NCI-H446 treated with DMSO at 0.1 percent for 48 hours (cell line): ENCODE data around the gene ZMIZ1.

Source experiments
- DNase-seq: peaks from one replicate; lab custom pipeline; 2025; lab: John Stamatoyannopoulos, UW

The ZMIZ1 gene

DNA sequence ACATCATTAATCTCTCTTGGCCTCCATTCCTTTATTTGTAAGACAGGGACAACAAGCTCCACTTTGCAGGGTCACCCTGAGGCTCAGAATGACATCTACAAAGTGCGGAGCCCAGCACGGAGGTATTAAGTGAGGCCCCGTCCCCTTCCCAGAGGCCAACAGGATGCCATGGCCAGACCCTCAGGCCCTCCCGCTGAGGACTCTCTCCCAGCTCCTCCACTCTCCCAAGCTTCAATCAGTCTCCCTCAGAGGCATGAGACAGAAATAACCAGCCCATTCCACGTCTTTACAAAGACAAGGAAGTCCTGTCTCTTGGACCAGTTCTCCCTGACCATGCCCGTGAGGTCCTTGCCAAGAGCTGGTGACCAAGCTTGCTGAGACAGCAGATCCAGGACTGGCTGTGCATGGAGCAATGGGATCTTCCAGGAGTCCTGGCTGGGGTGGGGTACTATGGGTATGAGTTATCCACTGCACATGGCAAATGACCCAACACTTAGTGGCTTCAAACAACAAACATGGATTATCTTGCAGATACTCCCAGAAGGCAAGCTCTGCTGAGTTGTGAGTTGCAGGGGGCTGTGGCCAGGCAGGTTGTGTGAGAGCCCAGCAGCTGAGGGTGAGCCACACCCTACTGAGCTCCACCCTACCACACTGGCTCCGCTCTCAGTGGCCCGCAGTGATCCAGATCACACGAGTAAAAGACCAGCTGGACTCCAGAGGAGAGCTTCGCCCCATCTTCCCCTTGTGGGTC lies 274.2 kb downstream of the ZMIZ1 start:
- no peak for DNase-seq

DNA sequence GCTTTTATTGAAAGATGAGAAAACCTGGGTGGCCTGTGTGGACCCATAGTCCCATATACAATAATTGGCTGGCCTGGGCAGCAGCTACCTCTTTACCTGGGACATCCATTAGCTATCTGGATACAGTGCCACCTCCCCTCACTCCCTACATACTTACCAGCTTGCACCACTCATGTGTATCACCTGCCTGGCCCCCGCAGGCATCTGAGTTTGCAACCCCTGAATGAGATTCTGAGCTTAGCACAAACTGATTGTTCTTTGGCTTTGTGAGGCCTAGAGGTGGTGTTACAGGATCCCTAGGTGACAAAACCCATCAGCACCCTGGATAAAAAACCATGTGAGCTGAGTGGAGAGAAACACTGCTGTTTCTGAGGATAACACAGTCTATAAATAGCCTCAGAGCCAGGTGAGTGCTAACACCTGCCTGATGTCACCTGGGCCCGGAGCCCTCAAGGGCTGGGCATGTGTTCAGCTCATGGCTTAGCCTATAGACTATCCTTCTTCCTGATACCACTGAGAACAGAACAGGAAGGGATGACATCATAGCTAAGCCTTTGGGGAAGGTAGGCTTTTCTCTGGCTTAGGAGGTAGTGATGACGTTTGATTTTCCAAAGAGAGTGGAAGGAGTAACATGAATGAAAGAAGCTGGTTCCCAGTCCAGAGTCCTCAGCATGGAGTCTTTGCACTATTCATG lies 275.9 kb downstream of the ZMIZ1 start:
- no peak for DNase-seq

GRCh38 chr10:79345241-79346011 lies 276.7 kb downstream of the ZMIZ1 start:
- DNase-seq, result no peak

DNA sequence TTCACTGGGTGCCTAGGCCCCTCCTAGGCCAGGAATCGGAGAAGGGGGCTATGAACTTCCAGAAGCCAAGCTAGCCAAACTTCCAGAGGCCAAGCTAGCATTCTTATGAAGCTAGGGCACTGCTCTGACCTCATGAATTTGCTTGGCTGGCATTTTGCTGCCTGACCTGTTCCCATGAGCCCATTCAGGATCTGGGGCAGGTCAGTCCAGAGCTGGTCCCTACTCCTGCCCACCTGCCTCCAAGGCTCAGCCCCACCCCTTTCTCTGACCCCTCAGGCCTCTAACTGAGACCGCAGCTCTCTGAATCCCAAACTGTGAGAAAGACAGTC lies 277.2 kb downstream of the ZMIZ1 start:
- no peak for DNase-seq

DNA sequence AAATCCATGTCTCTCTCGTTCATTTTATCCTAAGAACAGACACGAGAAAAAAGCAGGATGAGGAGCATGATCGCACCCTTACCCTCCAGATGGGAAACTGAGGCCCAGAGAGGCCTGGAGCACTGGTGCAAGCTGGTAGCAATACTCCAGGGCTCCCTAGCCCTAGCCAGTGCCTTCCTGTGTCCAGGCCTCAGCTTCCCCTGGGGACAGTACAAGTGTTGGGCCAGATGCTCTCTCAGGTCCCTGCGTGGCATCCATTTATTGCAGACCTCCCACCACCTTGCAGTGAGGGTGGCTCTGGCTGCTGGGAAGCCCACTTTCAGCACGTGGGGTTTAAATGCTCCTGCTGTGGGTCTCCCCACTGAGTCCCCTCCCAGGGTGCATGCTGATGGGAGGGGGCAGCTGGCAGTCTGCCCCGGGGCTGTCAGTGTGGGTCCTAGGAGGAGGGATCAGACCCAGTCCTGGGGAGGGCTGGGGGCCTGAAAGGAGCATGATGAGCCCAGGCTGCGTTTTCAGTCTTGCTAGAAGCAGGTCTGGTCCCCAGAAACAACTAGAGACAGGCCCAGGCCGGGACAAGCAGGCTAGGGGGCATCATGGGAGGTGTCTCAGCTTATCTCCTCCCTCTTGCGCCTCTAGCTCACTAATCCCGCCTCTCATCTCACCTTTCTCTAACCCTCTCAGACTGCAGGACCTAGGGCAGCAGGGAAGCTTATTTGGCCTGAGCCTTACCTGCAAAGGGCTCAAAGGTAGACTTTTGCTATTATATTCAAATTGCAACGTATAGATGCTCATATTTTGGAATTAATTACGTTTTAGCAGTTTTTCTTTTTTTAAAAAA lies 277.8 kb downstream of the ZMIZ1 start:
- no peak for DNase-seq

- DNase-seq, result peak; percentile 44
These were observed 278.6 kb downstream of the ZMIZ1 start, which contains the start of gene PPIF for GRCh38 chr10:79347226-79347893. Gene PPIF, plus strand, starts transcription at chr10:79347469. Its CDS starts 80 bp downstream, at chr10:79347549.

DNA sequence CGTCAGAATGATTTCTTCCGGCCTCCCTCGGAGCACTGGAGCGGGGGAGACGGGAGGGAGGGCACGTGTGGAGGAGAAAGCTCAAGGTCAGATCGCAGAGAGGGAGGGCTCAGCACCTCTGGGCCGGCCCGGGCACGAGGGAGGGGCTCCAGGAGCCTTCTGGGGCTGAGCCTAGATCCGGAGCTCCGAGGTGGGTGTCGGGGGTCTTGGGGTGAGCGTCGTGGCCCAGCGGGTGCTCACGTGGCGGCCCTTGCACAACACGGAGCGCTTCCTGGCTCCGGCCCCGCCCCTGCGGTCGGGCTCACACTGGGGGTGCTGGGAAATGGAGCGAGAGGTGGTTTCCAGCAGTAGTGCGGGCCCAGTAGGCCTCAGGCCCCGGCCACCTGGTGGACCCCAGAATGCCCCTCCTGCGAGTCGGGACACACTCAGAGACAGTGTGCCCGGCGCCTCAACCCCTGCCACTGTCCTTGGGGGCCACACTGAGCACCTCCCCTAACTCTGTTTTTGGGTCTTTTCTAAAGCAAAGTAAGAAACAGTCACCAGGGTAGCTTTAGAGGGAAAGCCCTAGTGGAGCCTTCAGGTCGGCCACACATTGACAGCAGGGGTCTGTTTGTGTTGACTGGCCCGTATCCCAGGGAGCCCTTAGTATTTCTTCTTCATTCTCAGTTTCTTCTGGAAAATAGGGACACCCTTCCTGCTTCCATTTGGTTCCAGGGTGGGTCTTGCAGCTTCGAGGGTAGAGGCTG lies 279.3 kb downstream of the ZMIZ1 start:
- DNase-seq, result no peak

DNA sequence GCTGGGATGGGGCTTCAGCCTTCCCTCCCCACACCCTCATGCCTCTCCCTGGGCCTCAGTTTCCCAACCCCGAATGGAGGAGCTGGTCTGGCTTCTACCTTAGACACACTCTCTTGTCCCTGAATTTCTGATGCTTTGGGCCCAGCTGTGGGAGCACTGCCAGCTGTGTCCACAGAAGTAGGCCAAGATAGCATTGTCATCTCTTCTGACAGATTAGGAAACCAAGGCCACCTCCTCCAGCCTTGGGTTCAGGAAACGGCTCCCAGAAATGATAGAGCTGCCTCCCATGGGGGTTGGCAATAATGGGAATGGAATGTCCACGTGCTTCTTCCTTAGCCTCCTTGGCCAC lies 279.8 kb downstream of the ZMIZ1 start:
- DNase-seq, result no peak

DNA sequence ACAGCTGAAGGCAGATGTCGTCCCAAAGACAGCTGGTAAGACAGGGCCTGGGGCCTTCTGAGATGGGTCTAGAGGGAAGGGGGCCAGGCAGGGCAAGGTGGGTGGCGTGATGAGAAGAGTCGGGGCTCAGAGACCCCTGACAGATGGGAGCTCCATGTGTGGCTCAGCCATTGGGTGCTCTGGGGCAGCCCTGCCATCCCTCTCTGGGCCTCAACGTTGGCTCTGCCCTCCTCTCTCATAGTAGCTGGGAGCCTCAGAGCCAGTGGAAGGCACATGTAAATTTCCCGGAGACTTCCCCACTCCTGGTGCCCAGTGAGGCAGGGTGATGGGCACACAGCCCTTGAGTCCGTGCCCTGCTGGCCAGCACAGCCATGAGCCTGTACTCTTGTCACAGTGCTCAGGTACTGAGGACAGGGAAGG lies 280.3 kb downstream of the ZMIZ1 start:
- DNase-seq, result no peak

DNA sequence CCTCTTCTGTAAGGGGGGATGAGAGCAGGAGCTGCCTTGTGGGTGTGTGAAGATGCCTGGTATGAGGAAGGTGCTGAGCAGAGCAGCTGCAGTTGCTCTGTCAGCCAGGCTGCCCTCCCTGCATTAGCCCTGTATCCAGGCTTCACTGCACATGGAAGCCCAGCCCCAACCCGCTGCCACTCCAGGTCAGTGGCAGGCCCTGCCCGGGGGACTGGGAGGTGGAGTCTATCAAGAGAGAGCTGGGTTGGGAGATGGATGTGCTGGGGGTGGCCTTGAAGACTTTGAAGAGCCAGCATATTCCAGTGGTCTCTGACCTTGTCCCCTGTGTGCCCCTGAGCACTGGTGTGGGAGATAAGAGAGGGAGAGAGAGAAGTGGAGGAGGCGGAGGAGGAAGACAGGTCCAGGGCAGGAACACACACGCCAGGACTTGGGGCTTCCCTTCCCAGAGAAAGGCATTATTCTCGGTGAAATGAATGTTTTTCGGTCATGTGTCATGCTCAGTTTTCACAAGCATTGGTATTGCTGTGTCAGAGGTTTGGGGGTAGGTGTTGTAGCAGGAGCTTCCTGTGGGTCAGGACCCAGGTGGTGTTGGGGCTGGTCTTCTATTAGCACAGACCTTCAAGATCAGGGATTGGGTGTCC lies 281.1 kb downstream of the ZMIZ1 start:
- no peak for DNase-seq

DNA sequence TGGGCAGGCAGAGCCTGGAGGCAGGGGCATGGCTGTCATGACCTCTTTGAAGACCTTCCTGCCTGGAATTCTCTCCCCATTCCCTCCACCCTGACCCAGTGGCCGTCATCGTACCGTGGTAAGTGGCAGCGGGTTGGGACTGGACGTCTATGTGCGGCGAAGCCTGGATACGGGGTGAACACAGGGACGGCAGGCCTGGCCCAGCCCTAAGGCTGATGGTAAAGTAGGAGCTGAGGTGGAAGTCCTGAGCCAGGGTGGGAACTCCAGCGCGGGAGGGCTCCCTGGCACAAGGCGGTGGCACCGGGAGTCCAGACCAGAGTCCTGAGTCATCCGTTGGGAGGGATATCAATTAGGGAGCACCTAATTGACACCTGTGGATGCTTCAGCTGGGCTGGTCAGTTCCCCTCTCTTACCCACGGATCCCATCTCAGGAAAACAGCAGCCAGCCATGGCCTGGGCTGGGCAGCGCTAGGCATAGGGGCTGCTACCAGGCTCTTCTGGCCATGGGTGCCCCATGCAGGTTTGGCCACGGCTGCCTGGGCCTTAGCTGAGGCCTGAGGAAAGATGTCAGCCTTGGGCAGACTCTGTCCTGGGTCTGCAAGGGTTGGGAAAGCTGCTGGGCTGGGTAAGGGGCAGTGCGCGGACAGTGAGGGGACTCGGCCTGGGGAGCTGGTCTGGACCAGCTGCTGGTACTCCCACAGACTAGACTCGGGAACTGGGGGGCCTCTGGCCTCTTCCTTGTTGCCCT lies 281.8 kb downstream of the ZMIZ1 start:
- no peak for DNase-seq

DNA sequence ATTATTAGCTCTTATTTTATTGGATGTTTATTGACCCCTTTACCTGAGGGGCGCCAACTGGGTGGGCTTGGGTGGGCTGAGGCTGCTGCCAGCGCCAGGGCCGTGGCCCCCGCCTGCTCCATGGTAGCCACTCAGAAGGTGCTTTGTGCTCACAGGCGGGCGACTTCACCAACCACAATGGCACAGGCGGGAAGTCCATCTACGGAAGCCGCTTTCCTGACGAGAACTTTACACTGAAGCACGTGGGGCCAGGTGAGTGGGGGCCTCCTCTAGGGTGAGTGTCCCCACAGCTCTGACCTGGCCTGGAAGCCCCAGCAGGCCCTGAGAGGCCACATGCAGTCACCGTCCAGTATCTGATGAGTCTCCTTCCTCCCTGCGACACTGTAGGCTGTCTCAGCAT lies 282.6 kb downstream of the ZMIZ1 start:
- DNase-seq, result no peak

DNA sequence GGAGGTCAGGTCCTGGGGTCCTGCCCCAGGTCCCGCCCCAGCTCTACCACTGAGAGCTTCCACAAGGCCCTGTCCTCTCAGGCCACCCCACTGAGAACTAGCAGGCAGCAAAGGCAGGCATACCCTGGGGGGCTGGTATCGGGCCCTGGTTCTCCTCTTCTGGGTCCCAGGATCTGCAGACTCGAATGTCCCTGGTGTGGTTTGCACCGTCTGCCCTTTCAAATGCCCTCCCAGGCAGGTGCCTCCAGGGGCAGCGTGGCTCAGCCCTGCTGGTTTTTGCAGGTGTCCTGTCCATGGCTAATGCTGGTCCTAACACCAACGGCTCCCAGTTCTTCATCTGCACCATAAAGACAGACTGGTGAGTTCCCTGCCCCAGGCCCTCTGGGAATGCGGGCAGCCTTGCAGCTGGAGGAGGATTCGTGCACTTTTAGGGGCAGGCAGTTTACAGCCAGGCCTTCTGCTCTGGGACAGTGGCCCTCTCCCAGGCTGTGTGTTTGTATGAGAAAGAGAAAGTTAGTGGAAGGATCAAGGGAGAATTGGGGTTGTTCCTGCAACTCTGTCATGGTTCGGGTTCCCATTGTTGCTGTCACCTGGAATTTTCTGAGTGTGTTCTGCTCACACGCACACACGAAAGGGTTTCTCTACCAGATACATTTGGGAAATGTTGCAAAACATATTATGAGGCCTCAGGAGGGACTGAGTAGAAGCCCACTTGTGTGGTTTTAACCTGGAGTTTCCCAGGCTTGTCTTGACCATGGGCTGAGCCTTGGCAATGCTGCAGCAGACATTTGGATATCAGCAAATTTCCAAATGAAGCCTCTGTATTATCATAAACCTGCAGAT lies 283.5 kb downstream of the ZMIZ1 start:
- no peak for DNase-seq

GRCh38 chr10:79353000-79353406 lies 284.2 kb downstream of the ZMIZ1 start:
- no peak for DNase-seq

DNA sequence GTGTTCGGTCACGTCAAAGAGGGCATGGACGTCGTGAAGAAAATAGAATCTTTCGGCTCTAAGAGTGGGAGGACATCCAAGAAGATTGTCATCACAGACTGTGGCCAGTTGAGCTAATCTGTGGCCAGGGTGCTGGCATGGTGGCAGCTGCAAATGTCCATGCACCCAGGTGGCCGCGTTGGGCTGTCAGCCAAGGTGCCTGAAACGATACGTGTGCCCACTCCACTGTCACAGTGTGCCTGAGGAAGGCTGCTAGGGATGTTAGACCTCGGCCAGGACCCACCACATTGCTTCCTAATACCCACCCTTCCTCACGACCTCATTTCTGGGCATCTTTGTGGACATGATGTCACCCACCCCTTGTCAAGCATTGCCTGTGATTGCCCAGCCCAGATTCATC lies 285.0 kb downstream of the ZMIZ1 start:
- DNase-seq, result no peak

GRCh38 chr10:79354141-79354540 lies 285.4 kb downstream of the ZMIZ1 start:
- DNase-seq, result no peak

DNA sequence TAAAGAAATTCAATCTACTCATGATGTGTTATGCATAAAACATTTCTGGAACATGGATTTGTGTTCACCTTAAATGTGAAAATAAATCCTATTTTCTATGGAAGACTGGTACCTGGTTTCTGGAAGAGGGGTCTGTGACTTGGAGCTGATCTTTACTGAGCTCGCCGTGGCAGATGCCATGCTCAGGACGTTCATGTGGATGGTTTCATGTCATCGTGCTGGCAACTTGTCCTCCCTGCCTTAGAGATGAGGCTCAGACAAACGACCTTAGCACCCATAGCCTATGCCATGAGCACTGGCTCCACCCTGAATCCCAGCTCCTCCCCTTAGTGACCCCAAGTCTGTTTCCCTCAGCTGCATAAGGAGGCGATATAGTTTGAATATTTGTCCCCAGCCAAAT lies 285.8 kb downstream of the ZMIZ1 start:
- DNase-seq, result no peak

DNA sequence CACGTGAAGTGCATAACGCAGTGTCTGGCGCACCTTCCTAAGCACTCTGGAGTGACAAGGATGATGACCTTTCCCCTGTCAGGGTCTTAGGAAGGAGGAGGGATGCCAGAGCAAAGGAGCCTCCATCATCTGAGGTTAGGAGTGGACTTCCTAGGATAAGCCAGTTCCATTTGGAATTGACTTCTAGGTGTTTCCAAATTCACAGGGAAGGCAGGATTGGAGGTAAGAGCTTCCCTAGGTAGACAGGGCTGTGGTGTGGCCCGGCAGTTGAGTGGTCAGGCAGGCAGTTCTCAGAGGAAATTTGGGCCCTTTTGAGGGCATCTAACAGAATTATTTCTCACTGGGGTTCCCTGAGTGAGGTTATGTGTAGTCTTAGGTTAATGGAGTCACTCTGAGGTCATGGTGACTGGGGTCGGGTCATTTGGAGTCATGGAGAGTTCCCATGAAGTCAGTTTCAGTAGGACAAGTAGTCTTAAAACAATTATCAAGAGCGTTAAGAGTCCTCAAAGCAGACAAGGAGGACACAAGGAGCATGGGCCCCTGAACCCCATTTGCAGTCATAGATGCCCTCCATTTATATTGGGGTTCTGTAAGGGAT lies 286.8 kb downstream of the ZMIZ1 start:
- no peak for DNase-seq
